OCI-LY3 (cell line): ENCODE data around the gene LUC7L2.

ENCODE experiments used
- EZH2phosphoT487 ChIP-seq: fragments of 200-600 bp; shearing (Covaris generic); IDR thresholded peaks from 2 replicates; pipeline ENCODE4 v1.6.1; 2018; ENCODE audit warnings: antibody characterized with exemption, mixed run types, low read depth
- TF ChIP-seq, protein P1 (sequence below): fragments of 200-600, 300-600 bp; sonication (generic); IDR thresholded peaks from 2 replicates; pipeline ENCODE4 v1.5.1; 2014; ENCODE audit warnings: antibody characterized with exemption, low read length, low read depth

DNA sequence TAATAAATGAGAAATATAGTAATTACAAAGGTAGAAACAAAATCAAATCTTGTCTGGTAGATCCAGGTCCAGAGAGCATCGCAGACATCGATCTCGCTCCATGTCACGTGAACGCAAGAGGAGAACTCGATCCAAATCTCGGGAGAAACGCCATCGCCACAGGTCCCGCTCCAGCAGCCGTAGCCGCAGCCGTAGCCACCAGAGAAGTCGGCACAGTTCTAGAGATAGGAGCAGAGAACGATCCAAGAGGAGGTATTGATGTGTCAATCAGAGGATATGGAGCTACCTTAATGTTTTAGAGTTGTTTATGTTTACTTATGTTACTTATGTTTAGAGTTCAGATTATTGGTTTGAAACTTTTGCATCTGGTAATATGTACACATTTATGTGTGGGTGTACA lies 57.8 kb downstream of the LUC7L2 start:
- TF ChIP-seq, protein P1, sequence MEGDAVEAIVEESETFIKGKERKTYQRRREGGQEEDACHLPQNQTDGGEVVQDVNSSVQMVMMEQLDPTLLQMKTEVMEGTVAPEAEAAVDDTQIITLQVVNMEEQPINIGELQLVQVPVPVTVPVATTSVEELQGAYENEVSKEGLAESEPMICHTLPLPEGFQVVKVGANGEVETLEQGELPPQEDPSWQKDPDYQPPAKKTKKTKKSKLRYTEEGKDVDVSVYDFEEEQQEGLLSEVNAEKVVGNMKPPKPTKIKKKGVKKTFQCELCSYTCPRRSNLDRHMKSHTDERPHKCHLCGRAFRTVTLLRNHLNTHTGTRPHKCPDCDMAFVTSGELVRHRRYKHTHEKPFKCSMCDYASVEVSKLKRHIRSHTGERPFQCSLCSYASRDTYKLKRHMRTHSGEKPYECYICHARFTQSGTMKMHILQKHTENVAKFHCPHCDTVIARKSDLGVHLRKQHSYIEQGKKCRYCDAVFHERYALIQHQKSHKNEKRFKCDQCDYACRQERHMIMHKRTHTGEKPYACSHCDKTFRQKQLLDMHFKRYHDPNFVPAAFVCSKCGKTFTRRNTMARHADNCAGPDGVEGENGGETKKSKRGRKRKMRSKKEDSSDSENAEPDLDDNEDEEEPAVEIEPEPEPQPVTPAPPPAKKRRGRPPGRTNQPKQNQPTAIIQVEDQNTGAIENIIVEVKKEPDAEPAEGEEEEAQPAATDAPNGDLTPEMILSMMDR, result no peak
- TF ChIP-seq EZH2phosphoT487, result no peak
